AG09309 (cell line): ENCODE data around the gene EHBP1.

ENCODE experiments used
- DNase-seq: peaks from one replicate; pipeline ENCODE4 v3.0.0-alpha.2; 2010; ENCODE audit warnings: low read depth
- H3K4me3 ChIP-seq: 2 replicates; pipeline ENCODE4 v1.5.1; 2011; ENCODE audit warnings: mild to moderate bottlenecking, low read depth, low read length, moderate library complexity; ENCODE audit not compliant: control insufficient read depth
- CTCF ChIP-seq: IDR thresholded peaks from 2 replicates; pipeline ENCODE4 v1.5.1; 2011; ENCODE audit warnings: mild to moderate bottlenecking, low read depth, low read length, inconsistent platforms; ENCODE audit not compliant: insufficient read depth, control insufficient read depth; ENCODE audit errors: missing control alignments

EHBP1 gene

DNA sequence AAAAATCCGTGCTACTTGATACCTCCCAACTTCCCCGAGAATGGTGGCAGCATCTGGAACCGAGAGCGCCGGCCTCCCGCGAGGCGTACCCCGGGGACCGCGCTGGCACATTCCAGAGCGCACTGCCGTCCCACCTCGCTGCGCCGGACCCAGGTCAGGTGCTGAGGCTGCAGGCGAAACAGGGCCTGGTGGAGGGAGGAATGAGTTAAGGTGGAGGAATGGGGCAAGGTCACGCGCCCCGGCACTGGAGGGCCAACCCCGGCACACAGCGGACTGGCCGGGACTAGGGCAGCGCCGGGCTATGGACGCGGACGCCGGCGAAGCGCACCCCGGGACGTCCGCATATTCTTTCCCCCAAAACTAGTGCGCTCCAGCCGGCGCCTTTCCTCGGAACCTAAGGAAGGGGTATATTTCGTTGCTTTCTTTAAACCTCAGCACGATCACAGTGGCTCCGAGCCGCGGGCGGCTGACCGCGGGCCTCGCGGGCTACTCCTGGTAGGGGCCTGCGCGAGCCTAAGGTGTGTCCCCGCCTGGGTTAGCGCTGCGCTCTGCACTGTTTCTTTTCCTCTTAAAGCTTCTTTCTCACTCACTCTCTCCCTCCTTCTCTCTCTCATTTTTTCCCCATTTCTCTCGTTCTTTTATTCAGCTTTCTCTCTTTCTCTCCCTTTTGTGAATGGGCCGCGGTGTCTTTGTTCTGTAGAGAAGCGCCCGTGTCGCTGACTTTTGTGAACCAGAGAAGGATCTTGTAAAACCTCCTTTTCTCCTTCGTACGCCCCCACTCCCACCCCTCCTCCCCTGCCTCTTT is 343.1 kb downstream of the EHBP1 start:
- TF ChIP-seq CTCF, result no peak
- H3K4me3 ChIP-seq, result no peak overlapping the region
- no peak for DNase-seq

DNA sequence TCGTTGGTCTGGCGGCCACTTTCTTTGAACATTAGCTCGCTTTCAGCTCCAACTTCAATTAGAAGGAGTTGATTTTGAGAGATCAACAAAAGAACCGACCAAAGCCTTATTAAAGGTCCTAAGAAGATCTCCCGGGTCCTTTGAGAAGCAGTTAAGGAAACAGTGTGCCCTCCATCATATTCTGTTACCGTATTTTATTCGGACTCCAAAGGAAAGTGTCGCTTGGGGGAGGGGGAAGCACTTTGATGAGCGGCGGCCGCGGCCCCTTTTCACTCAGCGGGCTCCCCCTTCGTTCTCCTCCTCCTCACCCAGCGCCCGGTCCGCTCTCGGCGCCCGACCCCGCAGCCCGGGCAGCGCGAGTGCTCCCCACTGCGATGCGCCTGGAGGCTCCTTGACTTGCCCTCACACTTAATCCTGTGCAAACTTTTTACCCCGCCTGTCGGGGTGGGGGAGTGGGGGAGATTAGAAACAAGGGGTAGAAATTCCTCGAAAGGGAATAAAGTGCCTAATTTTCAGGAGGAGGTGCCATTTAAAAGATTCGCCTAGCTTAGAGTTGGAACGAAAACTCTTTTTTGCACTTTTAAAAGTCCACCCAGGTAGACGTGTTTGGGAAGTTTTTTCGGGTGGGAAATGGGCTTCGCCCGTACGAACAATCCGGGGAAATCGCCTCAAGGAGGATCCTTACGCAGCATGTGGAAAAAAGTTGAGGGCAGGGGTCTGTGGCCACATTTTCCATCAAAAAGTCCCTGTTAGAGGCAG is 343.9 kb downstream of the EHBP1 start:
- TF ChIP-seq CTCF, result no peak
- H3K4me3 ChIP-seq, result peak overlapping the region; percentile 68
- DNase-seq, result no peak

DNA sequence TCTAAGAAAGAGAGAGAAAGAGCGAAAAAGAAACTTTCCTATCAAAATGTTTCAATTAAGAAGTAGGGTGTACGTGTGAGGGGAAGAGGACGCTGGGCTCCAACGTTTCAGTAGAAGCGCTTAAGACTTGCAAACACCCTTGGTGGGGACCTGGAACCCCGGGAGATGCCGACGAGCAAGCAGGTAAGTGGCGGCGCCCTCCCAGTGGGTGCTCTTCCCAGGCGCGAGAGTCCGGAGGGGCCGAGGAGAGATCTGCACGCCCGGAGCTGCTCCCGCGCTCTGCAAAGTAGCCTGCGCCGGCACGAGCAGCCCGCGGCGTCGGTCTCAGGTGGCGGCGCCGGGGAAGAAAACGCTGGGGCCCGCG is 344.4 kb downstream of the EHBP1 start:
- no peak for TF ChIP-seq CTCF
- DNase-seq, result no peak
- peak overlapping the region; percentile 68 for H3K4me3 ChIP-seq

DNA sequence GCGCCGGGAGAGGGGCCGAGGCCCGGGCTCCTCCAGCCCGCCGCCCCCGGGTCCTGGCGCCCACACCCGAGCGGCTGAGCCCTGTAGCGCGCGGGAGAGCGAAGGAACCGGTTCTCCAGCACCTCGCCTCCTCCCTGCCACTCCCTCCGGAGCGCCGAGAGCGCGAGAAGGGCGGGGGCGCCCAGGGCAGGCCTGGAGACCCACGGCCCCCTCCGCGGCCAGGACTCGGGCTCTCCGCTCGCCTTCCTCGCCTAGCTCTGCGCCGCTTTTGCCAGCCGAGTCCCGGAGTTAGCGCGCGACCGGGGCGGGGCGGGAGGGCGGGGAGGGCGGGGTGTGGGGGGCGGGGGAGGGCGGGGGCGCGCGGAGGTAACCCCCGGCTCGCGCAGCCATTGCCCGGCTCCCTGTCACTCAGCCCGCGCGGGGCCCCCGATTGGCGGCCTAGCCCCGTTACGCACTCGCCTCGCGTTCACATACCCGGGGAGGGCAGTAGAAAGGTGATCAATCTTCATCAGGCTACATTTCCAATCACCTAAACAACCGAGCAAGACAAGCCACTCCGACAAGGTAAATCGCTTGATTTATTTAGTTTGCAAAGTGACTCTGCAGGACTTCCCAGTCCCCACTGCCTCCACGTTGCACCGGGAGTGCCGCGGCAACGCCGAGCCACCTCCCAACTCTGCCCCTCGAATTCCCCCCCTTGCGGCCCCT is 345.0 kb downstream of the EHBP1 start, which contains the start of gene OTX1:
Gene OTX1, plus strand, starts transcription at position 497 of the 708 bp plus-strand sequence. CDS start 2,161 bp downstream, outside the sequence.
- no peak for TF ChIP-seq CTCF
- DNase-seq, result no peak
- H3K4me3 ChIP-seq, result peak within 1 kb of the TSS; percentile 68

- no peak for DNase-seq
- H3K4me3 ChIP-seq, result peak overlapping the region; percentile 68
- no peak for TF ChIP-seq CTCF
Measured at GRCh38 chr2:63051042-63051794, 345.7 kb downstream of the EHBP1 start.

DNA sequence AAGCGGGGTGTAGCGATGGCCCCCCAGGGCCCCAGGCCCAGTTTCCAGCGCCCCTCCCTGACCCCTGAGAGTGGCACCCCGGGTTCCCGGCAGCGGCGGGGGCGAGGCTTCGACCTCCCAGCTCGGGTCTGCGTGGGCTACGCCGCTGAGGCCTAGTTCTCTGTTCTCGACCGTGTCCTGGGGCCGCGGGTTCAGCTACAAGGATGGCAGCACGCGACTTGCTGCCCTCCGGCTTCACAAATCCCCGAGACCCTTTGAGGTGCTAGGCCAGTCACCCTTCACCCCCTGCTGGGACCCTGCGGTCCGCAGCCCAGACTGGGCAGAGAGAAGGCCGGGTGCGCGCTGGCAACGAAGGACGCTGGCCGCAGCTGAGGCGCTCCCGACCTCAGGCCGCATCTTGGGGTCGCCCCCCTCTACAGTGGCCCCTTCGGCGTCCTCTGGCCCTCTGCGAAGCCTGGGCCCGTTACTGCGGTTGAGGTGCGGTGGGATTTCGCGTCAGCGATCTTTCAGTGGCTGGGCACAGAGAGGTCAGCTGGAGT is 346.4 kb downstream of the EHBP1 start:
- no peak overlapping the region for H3K4me3 ChIP-seq
- TF ChIP-seq CTCF, result no peak
- no peak for DNase-seq
